SK-MEL-5 (cell line): ENCODE measurements around the gene LRRC37A3. TPM values are rescaled to one million over a fixed set of nuclear protein-coding genes. Genes with fewer than 3 reads are reported as not detected.
"Not testable (repeated sequence)": the region's sequence is repeated elsewhere in the genome, so short reads cannot be mapped to it uniquely, and the experiment has no call there.

Experiments
- DNase-seq: peaks from one replicate; pipeline ENCODE4 v3.0.0-alpha.2; 2016; ENCODE audit warnings: low read depth, low spot score
- in situ Hi-C: cut with HindIII; loops from 2 replicates; pipeline ENCODE4 v1.10.0; 2016; ENCODE audit warnings: low sequenced_read_pairs, high pct_unique_total_duplicates, low pct_unique_long_range_greater_than_20kb
- total RNA-seq: library from RNA; depleted of rRNA; stranded (reverse); fragments of >200 nt; shearing (Covaris generic); gene quantifications from 2 replicates; pipeline ENCODE4 v1.2.3, GENCODE V29; 2014

The LRRC37A3 gene
- total RNA-seq, 1 experiment from 2014 or later, result 4.2 TPM

DNA sequence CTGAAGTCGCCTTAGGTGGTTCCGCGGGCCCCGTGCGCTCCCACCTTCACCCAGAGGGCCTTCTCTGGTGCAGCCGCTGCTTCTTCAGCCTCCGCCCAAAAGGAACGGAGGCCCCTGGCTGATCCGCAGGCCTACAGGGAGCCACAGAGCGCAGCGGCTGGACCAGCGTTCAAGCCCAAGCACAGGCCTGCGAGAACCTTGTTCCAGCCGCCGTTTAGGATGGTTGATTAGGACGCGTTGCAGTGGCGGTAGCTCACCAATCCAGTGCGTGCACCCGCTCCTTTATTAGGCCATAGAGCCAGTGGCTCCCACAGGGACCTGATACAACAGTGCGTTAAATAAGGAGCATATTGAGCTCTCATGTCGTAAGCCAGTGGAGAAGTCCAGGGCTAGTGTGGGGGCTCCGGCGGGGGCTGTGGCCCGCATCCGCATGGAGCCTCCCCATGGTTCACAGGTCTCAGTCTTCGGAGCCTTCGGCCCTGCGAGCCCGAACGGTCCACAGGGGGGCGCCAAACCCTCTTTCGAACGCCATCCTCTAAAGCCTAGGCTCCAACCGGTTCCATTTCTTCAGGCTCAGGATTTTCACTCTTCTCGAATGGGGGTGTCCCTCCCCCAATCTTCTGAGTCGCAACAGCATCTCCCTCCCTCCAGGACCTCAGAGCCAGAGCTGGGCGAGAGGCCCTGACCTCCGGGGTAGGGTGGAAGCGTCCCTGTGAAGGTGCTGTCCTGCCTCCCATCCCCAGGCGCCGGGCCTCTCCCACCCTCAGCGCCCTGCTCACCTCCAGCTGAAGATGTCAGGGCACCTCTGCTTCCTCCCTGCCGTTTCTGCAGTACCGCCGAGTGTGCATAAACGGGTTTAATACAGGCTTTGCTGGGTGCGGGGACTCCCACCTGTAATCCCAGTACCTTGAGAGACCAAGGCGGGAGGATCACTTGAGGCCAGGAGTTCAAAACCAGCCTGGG lies 71.5 kb downstream of the LRRC37A3 start:
- in situ Hi-C loops, result not testable (repeated sequence)
- peak; percentile 75 for DNase-seq

DNA sequence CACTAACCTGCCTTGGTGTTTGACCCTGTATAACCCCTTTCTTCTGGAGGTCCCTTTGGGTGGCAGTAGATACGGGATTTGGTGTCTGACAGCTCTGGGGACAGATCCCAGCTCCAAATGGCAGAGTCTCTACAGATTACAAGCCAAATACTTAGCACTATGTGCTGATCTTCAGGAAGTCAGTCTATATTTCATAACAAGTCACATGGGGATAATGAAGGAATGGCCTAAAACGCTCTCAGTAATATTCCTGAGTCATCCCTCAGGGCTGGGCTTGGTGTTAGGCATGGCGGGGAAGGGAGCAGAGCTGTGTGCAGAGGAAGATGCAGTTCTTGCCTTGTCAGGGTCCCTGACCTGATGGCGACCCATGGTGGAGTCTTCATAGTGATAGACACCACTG lies 72.4 kb downstream of the LRRC37A3 start:
- DNase-seq, in situ Hi-C loops: not testable (repeated sequence)

- in situ Hi-C loops, DNase-seq: not testable (repeated sequence)
Observed at GRCh38 chr17:64843918-64844317, 75.4 kb downstream of the LRRC37A3 start.

DNA sequence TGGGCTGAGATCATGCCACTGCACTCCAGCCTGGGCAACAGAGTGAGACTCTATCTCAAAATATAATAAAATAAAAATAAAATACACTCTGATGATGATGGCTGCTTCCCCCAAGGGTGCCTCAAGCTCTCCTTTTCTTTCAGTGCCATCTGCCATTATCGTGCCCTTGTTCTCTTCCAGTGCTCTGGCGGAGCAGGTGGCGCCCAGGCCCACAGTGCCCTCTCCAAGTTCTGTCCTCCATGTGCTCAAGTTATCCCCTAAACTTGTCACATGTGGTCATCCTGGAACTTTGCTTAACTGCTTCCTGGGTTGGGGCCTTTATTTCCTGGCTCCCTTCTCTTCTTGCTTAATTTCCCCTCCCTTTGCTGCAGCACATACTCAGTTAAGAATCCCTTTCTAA lies 76.4 kb downstream of the LRRC37A3 start:
- in situ Hi-C loops, DNase-seq: not testable (repeated sequence)

DNA sequence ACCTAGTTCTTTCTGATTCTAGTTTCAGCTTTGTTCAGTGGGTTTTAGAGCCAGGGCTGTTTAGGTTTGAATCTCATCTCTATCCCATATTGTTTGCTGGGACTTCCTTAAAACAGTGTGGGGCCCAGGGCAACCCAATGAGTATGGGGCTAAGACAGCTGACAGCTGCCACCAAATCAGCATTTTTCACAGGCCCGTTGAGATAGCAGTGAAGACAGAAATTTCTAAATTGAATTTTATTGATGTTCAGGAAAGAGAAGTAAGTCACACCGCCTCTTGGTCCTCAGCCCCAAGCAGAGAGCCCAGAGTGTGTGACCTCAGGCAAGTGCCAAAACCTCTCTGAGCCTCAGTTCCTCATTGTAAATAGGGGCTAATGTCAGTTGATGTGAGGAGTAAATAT lies 78.3 kb downstream of the LRRC37A3 start:
- in situ Hi-C loops, DNase-seq: not testable (repeated sequence)

GRCh38 chr17:64838513-64838912 lies 80.8 kb downstream of the LRRC37A3 start:
- DNase-seq, in situ Hi-C loops: not testable (repeated sequence)

GRCh38 chr17:64837018-64837761 lies 82.1 kb downstream of the LRRC37A3 start:
- in situ Hi-C loops, result not testable (repeated sequence)
- DNase-seq, result peak; percentile 89

DNA sequence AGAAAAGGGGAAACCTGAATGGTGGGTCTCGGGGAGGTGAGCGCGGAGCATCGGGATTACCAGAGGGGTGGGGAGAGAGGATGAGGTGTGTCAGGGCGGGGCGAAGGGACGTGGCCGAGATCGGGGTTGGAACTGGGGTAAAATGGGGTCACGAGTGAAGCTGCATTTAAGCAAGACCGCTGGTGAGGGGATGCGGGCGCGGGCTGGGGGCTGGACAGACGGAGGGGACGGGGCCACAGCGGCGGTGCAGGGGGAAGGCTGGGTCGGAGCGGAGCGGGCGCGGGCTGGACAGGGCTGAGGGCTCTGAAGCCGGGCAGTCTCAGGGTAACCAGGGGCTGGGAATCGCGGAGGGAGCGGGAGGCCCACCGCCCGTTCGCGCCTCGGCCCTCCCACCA lies 82.7 kb downstream of the LRRC37A3 start:
- DNase-seq, in situ Hi-C loops: not testable (repeated sequence)

DNA sequence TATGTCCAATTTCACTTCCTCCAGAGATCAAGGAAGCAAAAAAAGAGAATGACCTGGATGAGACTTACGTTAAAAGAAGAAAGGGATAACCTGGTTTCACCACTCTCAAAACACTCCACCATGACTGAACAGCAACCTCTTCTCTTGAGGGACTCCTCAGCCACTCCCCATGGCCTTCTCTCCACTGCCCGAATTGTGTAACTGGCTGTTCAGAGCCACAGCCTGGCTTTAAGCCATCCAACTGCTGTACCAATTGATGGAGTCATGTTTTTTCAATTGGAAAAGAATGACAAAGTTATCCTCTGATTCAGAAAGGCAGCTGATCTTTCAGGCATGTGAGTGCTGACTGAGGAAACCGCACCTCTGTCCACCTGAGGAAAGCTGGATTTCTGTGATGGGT lies 85.2 kb downstream of the LRRC37A3 start:
- DNase-seq, in situ Hi-C loops: not testable (repeated sequence)

DNA sequence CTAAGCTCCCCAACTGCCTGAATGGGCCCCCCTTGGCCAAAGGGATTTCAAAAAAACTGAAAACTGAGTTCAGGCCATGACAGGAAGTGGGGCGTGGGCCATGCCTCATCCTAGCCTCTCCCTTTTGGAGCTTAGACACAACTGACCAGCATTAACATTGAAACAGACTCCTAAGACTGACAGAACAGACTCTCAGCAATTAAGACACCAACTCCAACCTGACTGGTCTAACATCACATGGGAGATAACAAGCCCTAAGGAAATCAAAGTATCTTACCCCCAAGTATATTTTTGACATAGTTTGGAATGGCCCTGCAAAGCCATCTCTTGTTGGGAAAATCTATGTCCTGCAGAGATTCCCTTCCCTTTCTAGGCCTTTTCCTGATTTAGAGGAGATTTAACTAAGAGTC lies 88.6 kb downstream of the LRRC37A3 start:
- in situ Hi-C loops, DNase-seq: not testable (repeated sequence)

DNA sequence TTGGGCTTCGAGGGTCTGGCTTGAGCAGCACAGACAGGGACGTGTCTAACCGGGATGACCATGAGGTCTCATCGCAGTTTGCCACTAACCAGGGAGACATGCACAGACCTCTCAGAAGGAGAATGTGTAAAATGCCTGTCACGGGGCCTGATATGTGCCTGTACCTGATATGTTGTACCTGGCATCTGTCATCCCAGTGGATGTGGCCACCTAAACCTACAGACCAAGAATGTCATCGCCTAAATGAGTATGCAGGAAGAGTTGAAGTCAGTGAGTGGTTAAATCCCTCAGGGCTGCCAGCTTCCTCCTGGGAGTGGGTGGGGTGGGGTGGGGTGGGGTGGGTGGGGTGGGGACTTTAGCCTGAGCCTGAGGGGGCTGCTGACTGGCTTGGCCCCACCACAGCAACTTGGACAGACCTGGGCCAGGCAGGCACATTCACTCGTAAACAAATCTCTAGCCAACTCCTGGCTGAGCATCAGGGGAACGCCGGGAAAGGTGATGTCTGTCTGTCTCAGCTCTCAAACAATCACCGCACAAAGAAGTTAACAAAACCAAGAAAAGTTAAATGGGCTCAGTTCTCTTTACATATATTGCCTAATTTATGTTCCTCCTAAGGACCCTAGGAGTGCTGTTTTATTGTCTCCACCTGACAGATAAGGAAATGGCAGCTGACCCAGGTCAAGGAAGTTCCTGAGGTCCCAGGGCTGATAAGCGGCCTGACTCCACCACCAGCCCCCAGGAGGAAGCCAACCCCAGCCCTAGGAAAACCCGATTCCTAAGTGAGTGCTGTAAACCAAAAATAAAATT lies 89.3 kb downstream of the LRRC37A3 start:
- DNase-seq, in situ Hi-C loops: not testable (repeated sequence)

GRCh38 chr17:64829068-64829467 lies 90.2 kb downstream of the LRRC37A3 start:
- in situ Hi-C loops, DNase-seq: not testable (repeated sequence)

DNA sequence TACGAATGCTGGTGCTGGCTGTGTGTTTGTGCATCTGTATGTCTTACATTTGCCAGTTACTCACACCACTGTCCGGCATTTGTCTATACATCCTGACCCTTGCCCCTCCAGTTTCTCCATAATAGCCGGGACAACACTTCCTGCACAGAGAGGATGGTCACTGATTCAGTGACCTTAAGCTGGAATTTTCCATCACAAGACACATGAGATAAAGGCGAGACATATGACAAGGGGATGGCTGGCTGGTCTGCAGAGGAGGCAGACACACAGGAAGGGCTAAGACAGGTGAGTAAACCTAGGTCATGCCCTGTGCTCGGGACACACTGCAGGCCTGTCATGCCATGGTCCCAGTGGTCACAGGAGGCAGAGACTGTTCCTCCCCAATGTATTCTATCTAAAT lies 100.4 kb downstream of the LRRC37A3 start:
- in situ Hi-C loops, DNase-seq: not testable (repeated sequence)

- in situ Hi-C loops, DNase-seq: not testable (repeated sequence)
Observed at GRCh38 chr17:64815833-64816198, 103.5 kb downstream of the LRRC37A3 start.

- in situ Hi-C loops, DNase-seq: not testable (repeated sequence)
Observed at GRCh38 chr17:64814993-64815832, 104.1 kb downstream of the LRRC37A3 start.

DNA sequence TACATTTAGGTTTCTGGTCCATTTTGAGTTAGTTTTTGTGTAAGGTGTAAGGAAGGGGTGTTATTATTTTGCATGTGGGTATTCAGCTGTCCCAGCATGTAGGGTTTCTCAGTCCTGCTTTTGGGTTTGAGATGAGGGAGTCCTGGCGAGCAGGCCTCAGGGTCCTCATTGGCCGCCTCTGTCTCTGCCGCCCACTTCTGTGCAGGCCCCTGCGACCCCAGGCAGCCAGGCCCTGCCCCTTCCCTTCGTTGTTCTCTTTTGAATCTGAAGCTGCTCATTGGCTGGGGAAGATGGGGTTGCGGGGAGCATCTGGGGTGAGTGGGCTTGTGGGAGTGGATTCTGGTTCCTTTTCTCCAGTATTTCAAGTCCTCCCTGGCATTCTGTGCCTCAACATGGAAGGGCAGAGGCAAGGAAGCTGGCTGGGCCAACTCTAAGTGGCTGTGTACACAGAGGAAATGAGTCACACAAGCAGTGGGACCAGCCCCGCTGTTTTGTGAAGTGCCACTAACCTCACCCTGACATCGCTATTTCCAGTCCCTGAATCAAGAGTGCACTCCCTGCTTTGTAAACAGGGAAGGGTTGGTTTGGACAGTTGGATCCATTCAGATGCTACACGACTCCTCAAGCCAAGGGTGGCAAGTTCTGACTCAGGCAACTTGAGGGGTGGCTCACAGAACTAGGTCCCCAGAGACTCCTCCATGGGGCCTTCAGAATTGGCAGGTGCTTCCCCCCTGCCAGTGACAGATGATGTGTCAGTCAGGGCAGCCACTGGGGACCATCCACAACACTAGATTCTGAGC lies 110.9 kb downstream of the LRRC37A3 start:
- in situ Hi-C loops, DNase-seq: not testable (repeated sequence)
